HepG2 (cell line): Measurements from ENCODE around the gene C1orf226.

Experiments
- JDP2 ChIP-seq: sonication (generic); formaldehyde crosslinking; IDR thresholded peaks from 2 replicates; pipeline ENCODE4 v1.8.1; 2022; ENCODE audit warnings: missing genetic modification reagents, borderline replicate concordance
- TF ChIP-seq, protein P1 (sequence below): sonication (generic); formaldehyde crosslinking; IDR thresholded peaks from 2 replicates; pipeline ENCODE4; 2020; ENCODE audit warnings: missing genetic modification reagents, mild to moderate bottlenecking, borderline replicate concordance

DNA sequence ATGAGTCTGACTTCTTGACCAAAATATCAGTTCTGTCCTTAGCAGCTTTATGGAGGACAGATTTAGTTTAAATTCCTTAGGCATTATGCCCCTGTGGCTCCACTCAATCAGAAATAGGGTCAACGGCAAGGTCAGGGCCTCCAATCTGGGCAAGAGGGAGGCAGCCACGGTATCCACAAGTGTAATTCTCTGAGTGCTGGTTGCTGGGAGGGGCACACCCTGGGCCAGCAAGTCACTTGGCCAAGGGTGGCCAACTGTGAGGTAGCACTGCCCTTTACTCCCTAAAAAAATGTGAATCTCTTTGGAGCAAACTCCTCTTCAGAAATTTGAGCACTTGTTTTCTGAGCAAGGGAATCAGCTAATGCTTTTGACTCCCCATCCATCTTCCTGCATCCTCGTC is 17.7 kb upstream of the C1orf226 start:
- TF ChIP-seq, protein P1, sequence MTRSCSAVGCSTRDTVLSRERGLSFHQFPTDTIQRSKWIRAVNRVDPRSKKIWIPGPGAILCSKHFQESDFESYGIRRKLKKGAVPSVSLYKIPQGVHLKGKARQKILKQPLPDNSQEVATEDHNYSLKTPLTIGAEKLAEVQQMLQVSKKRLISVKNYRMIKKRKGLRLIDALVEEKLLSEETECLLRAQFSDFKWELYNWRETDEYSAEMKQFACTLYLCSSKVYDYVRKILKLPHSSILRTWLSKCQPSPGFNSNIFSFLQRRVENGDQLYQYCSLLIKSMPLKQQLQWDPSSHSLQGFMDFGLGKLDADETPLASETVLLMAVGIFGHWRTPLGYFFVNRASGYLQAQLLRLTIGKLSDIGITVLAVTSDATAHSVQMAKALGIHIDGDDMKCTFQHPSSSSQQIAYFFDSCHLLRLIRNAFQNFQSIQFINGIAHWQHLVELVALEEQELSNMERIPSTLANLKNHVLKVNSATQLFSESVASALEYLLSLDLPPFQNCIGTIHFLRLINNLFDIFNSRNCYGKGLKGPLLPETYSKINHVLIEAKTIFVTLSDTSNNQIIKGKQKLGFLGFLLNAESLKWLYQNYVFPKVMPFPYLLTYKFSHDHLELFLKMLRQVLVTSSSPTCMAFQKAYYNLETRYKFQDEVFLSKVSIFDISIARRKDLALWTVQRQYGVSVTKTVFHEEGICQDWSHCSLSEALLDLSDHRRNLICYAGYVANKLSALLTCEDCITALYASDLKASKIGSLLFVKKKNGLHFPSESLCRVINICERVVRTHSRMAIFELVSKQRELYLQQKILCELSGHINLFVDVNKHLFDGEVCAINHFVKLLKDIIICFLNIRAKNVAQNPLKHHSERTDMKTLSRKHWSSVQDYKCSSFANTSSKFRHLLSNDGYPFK (CRISPR knock-in tag): no peak
- no peak for TF ChIP-seq JDP2
